ENCODE measurements around the gene KCNQ2.

GRCh38 chr20:63500151-63500901 lies 27.9 kb upstream of the KCNQ2 start:
- TF ChIP-seq CTCF (IDR thresholded peaks at IDR 0.05) (no peak), EP300 (IDR thresholded peaks at IDR 0.05) (no peak)

All from stomach (tissue), 4 donors.